Keratinocyte (primary cell): Measurements from ENCODE around the gene GNA14. TPM values are rescaled to one million over a fixed set of nuclear protein-coding genes. Genes with fewer than 3 reads are reported as not detected.

ENCODE experiments used
- DNase-seq: peaks from one replicate; pipeline ENCODE4 v3.0.0-alpha.2; 2011; ENCODE audit warnings: low read depth, missing footprints, low spot score
- FAIRE-seq: peaks from 2 replicates; lab custom pipeline; 2011; peaks lifted over from hg19 to GRCh38; lab: Jason Lieb, UNC
- H2AFZ ChIP-seq: 2 replicates; pipeline ENCODE4 v1.6.0; 2012; ENCODE audit warnings: low read length, control low read depth, inconsistent platforms; ENCODE audit not compliant: control insufficient read depth
- H3K27ac ChIP-seq: 2 replicates; pipeline ENCODE4 v1.5.1; 2011; ENCODE audit warnings: low read length; ENCODE audit not compliant: control insufficient read depth, insufficient read depth
- H3K27me3 ChIP-seq: 3 replicates; pipeline ENCODE4 v1.6.0; 2011; ENCODE audit warnings: low read length; ENCODE audit not compliant: control insufficient read depth, insufficient read depth; ENCODE audit errors: extremely low read depth
- H3K36me3 ChIP-seq, 2 experiments: 2 replicates in 1 of 2; 3 replicates in 1 of 2; pipeline ENCODE4 v1.5.1; 2011; ENCODE audit warnings: low read length in 2 of 2, mild to moderate bottlenecking in 1 of 2; ENCODE audit not compliant: control insufficient read depth in 2 of 2, insufficient read depth in 2 of 2; ENCODE audit errors: extremely low read depth in 1 of 2
- H3K4me1 ChIP-seq: 3 replicates; pipeline ENCODE4 v1.5.1; 2011; ENCODE audit warnings: low read length; ENCODE audit not compliant: control insufficient read depth, insufficient read depth; ENCODE audit errors: extremely low read depth
- H3K4me2 ChIP-seq: 3 replicates; pipeline ENCODE4 v1.6.0; 2011; ENCODE audit warnings: low read depth, low read length; ENCODE audit not compliant: control insufficient read depth, insufficient read depth; ENCODE audit errors: extremely low read depth
- H3K4me3 ChIP-seq, 3 experiments: fragments of 200-600 bp in 1 of 3; sonication (generic) in 1 of 3; 2 replicates in 2 of 3; 3 replicates in 1 of 3; pipeline ENCODE4 v1.5.1; 2011 to 2016; ENCODE audit warnings: low read length in 3 of 3, mild to moderate bottlenecking in 3 of 3, control low read depth in 2 of 3, inconsistent platforms in 1 of 3, low read depth in 1 of 3, mixed read lengths in 1 of 3, mixed run types in 1 of 3, moderate library complexity in 1 of 3; ENCODE audit not compliant: control insufficient read depth in 2 of 3, insufficient read depth in 2 of 3; ENCODE audit errors: extremely low read depth in 1 of 3
- H3K79me2 ChIP-seq: 2 replicates; pipeline ENCODE4 v1.6.0; 2012; ENCODE audit warnings: low read length; ENCODE audit not compliant: control insufficient read depth, insufficient read depth
- H3K9ac ChIP-seq: 3 replicates; pipeline ENCODE4 v1.6.0; 2011; ENCODE audit warnings: low read length; ENCODE audit not compliant: control insufficient read depth, insufficient read depth; ENCODE audit errors: extremely low read depth
- H3K9me1 ChIP-seq: 3 replicates; pipeline ENCODE4 v1.6.0; 2011; ENCODE audit warnings: low read length; ENCODE audit not compliant: control insufficient read depth, insufficient read depth; ENCODE audit errors: extremely low read depth
- H3K9me3 ChIP-seq: 2 replicates; pipeline ENCODE4 v1.5.1; 2012; ENCODE audit warnings: low read depth, low read length; ENCODE audit not compliant: control insufficient read depth
- H4K20me1 ChIP-seq: 3 replicates; pipeline ENCODE4 v1.6.0; 2011; ENCODE audit warnings: low read length; ENCODE audit not compliant: control insufficient read depth, insufficient read depth; ENCODE audit errors: extremely low read depth
- CTCF ChIP-seq, 3 experiments: IDR thresholded peaks in 1 of 3; conservative IDR thresholded peaks in 1 of 3; optimal IDR thresholded peaks in 1 of 3; 2 replicates in 2 of 3; 3 replicates in 1 of 3; pipeline versions ENCODE3 to v1.5.1; 2011; ENCODE audit warnings: low read length in 3 of 3, mild to moderate bottlenecking in 3 of 3, moderate library complexity in 2 of 3, control low read depth in 1 of 3, inconsistent platforms in 1 of 3; ENCODE audit not compliant: insufficient read depth in 2 of 3; ENCODE audit errors: extremely low read depth in 1 of 3
- EZH2 ChIP-seq: IDR thresholded peaks from one replicate; pipeline ENCODE4 v1.6.1; 2012; ENCODE audit warnings: inconsistent platforms, mild to moderate bottlenecking, low read length, moderate library complexity
- dilution Hi-C: fragments of 300-500 bp; cut with MboI; formaldehyde crosslinking; loops from one replicate; pipeline ENCODE4 v1.7.0; 2020; ENCODE audit warnings: low sequenced_read_pairs; ENCODE audit not compliant: extremely low pct_ligation_motif_present
- polyA plus RNA-seq, 5 experiments: library from polyadenylated mRNA; depleted of rRNA in 3 of 5; stranded (reverse) in 3 of 5; stranded (forward) in 1 of 5; unstranded in 1 of 5; fragments of >200 nt; gene quantifications; 1 replicate in 1 of 5; 2 replicates in 3 of 5; 3 replicates in 1 of 5; pipeline versions ENCODE4 v1.2.1 to v1.2.3, GENCODE V29; 2011 to 2012; ENCODE audit warnings: missing spikeins in 2 of 5, low read depth in 1 of 5, low replicate concordance in 1 of 5

GNA14 gene
- polyA plus RNA-seq, 1 donor (not counting 4 experiments of a cell fraction or from before 2014, with no cell fraction given), result not detected

GRCh38 chr9:77488439-77489126 is 159.5 kb downstream of the GNA14 start:
- no peaks in the 10 kb centered on the region for H3K79me2 ChIP-seq
- H3K36me3 ChIP-seq, result no peaks in the 10 kb centered on the region
- no peaks in the 10 kb centered on the region for H4K20me1 ChIP-seq
- no peaks in the 10 kb centered on the region for H3K27me3 ChIP-seq
- FAIRE-seq (no peak), DNase-seq (no peak)
- H3K27ac ChIP-seq, result no peak overlapping the region
- H3K9me3 ChIP-seq, result no peaks in the 10 kb centered on the region
- H2AFZ ChIP-seq, result no peak overlapping the region
- no peak overlapping the region for H3K4me3 ChIP-seq
- dilution Hi-C loops, result no loop called here
- H3K4me1 ChIP-seq, result no peaks in the 10 kb centered on the region
- H3K4me2 ChIP-seq, result no peak overlapping the region
- H3K9ac ChIP-seq, result no peak overlapping the region
- no peaks in the 10 kb centered on the region for H3K9me1 ChIP-seq
- peak; percentile 36 to 58 (median 46) for TF ChIP-seq CTCF (optimal IDR thresholded peaks at IDR 0.05 in 1 of 3, IDR thresholded peaks at IDR 0.05 in 1 of 3, conservative IDR thresholded peaks at IDR 0.05 in 1 of 3; ENCODE audit: extremely low read depth in 1 of 3, insufficient read depth in 2 of 3, low read length in 3 of 3)
- TF ChIP-seq EZH2, result no peak

GRCh38 chr9:77486968-77487367 is 161.2 kb downstream of the GNA14 start:
- Histone ChIP-seq H3K4me1 (no peaks in the 10 kb centered on the region), H3K9me1 (no peaks in the 10 kb centered on the region), H3K9ac (no peak overlapping the region), H2AFZ (no peak overlapping the region), H3K36me3 (no peaks in the 10 kb centered on the region), H4K20me1 (no peaks in the 10 kb centered on the region), H3K4me2 (no peak overlapping the region), H3K9me3 (no peaks in the 10 kb centered on the region), H3K79me2 (no peaks in the 10 kb centered on the region), H3K27ac (no peak overlapping the region), H3K27me3 (no peaks in the 10 kb centered on the region), H3K4me3 (no peak overlapping the region)
- FAIRE-seq (no peak), DNase-seq (no peak)
- TF ChIP-seq CTCF (optimal IDR thresholded peaks at IDR 0.05 in 1 of 3, IDR thresholded peaks at IDR 0.05 in 1 of 3, conservative IDR thresholded peaks at IDR 0.05 in 1 of 3; ENCODE audit: extremely low read depth in 1 of 3, insufficient read depth in 2 of 3, low read length in 3 of 3) (no peak), EZH2 (no peak)
- dilution Hi-C loops, result no loop called here
